GM12801 (cell line): ENCODE results near the gene FAM50B.

Source experiments
- TF ChIP-seq, protein P1 (sequence below): IDR thresholded peaks from one replicate; pipeline ENCODE4 v1.5.1; 2011; ENCODE audit warnings: control low read depth; ENCODE audit not compliant: insufficient read length; ENCODE audit errors: extremely low read depth

The FAM50B gene

GRCh38 chr6:3852391-3852790 lies 3.2 kb downstream of the FAM50B start:
- TF ChIP-seq, protein P1, sequence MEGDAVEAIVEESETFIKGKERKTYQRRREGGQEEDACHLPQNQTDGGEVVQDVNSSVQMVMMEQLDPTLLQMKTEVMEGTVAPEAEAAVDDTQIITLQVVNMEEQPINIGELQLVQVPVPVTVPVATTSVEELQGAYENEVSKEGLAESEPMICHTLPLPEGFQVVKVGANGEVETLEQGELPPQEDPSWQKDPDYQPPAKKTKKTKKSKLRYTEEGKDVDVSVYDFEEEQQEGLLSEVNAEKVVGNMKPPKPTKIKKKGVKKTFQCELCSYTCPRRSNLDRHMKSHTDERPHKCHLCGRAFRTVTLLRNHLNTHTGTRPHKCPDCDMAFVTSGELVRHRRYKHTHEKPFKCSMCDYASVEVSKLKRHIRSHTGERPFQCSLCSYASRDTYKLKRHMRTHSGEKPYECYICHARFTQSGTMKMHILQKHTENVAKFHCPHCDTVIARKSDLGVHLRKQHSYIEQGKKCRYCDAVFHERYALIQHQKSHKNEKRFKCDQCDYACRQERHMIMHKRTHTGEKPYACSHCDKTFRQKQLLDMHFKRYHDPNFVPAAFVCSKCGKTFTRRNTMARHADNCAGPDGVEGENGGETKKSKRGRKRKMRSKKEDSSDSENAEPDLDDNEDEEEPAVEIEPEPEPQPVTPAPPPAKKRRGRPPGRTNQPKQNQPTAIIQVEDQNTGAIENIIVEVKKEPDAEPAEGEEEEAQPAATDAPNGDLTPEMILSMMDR: no peak

GRCh38 chr6:3855866-3856265 lies 6.7 kb downstream of the FAM50B start:
- TF ChIP-seq, protein P1: no peak

- TF ChIP-seq, protein P1: no peak
Observed at GRCh38 chr6:3856576-3856975, 7.4 kb downstream of the FAM50B start.

- TF ChIP-seq, protein P1: no peak
Observed at GRCh38 chr6:3857468-3858456, 8.6 kb downstream of the FAM50B start.

DNA sequence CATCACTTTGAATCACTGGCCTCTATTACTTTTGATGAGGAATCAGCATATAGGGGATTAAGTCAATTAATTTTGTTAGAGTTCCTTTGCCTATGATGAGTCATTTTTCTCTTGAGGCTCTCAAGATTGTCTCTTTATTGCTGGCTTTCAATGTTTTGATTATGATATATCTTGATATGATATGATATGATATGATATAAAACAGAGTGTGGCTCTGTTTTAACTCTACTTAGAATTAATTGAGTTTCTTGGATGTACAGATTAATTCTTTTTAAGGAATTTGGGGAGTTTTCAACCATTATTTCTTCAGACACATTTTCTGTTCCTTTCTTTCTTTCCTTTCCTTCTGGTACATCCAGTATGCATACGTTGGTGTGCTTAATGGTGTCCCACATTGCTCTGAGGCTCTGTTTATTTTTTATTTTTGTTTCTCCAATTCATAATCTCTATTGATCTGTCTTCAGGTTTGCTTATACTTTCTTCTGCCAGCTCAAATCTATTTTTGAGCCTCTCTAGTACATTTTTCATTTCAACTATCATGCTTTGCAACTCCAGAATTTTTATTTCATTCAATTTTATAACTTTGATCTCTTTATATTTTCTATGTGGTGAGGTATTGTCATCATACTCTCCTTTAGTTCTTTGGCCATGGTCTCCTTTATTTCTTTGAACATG lies 10.8 kb downstream of the FAM50B start:
- TF ChIP-seq, protein P1: no peak

DNA sequence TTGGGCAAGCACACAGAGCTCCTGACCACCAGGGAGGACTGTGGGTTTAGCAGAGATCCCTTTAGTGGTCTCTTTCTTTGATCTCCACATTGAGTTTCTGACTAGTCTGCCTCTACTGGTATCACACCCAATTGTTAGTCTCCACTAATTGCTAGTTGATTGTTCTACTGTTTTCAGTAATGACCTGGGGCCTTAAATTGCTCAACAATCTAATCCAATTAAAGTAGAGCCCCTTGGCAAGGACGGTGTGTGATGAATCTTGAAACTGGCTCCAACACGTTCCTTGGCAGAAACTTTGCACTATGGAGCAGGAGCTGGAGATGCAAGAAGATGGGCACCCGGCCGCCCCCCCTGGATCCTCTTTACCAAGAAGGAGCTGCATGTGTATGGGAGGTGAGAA lies 12.3 kb downstream of the FAM50B start:
- TF ChIP-seq, protein P1: no peak

GRCh38 chr6:3862038-3862437 lies 12.9 kb downstream of the FAM50B start:
- TF ChIP-seq, protein P1: no peak
